ENCODE measurements around the gene KRTAP3-3.

Gene KRTAP3-3

DNA sequence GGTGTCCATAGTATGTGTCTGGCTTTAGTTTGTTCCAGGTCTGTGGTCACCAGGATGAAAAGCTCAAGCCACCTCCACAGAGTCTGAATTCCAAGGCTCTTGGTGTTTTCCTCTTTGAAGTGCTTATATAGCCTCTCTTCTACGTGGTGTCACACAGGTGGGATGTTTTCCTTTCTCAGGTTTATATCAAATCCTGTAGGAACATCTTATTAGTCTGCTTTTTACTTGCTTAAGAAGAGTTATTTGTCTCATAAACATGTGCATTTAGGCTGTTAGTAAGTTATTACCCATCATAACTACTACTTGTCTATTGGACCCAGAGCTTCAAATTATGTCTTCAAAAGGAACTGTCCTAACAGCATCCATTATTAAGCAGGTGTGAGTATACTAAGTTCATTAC is 27.1 kb downstream of the KRTAP3-3 start, which contains the start of gene KRT39:
KRT39 (minus strand) TSS at position 101 of the 400 bp plus-strand sequence; CDS start at position 9, 92 bp downstream.
- no peak for DNase-seq (ENCODE audit: low spot score)
- TF ChIP-seq, protein P1, sequence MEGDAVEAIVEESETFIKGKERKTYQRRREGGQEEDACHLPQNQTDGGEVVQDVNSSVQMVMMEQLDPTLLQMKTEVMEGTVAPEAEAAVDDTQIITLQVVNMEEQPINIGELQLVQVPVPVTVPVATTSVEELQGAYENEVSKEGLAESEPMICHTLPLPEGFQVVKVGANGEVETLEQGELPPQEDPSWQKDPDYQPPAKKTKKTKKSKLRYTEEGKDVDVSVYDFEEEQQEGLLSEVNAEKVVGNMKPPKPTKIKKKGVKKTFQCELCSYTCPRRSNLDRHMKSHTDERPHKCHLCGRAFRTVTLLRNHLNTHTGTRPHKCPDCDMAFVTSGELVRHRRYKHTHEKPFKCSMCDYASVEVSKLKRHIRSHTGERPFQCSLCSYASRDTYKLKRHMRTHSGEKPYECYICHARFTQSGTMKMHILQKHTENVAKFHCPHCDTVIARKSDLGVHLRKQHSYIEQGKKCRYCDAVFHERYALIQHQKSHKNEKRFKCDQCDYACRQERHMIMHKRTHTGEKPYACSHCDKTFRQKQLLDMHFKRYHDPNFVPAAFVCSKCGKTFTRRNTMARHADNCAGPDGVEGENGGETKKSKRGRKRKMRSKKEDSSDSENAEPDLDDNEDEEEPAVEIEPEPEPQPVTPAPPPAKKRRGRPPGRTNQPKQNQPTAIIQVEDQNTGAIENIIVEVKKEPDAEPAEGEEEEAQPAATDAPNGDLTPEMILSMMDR (IDR thresholded peaks at IDR 0.05; ENCODE audit: borderline replicate concordance, control extremely low read depth, extremely low read depth, insufficient read depth, missing control alignments): no peak
- in situ Hi-C loops (cut with MboI; ENCODE audit: low sequenced_read_pairs, unreplicated experiment): no loop called here

DNA sequence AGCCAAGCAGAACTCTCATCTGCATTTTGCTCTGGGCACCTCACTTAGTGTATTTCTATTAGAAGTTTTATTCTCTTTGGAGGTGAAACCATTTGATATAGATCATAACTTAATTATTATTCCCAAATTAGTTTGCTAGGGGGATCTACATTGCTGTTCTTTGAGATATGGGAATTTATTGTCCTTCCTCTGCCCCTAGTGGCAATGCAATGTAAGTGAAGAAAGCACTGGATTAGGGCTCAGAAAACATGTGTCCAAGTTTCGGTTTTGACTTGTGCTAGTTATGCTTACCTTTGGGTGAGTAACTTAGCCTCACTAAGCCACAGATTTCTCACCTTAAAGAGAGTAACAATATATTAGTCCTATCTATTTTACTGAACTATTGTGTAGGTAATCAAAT is 30.1 kb downstream of the KRTAP3-3 start:
- peak; percentile 32 for DNase-seq (ENCODE audit: low spot score)
- TF ChIP-seq, protein P1 (IDR thresholded peaks at IDR 0.05; ENCODE audit: borderline replicate concordance, control extremely low read depth, extremely low read depth, insufficient read depth, missing control alignments): peak; percentile 16
- in situ Hi-C loops (cut with MboI; ENCODE audit: low sequenced_read_pairs, unreplicated experiment): no loop called here

- DNase-seq (ENCODE audit: low spot score): no peak
- in situ Hi-C loops (cut with MboI; ENCODE audit: low sequenced_read_pairs, unreplicated experiment): no loop called here
- TF ChIP-seq, protein P1 (IDR thresholded peaks at IDR 0.05; ENCODE audit: borderline replicate concordance, control extremely low read depth, extremely low read depth, insufficient read depth, missing control alignments): no peak
Measured at GRCh38 chr17:40962059-40962561, 31.9 kb downstream of the KRTAP3-3 start.

- TF ChIP-seq, protein P1 (IDR thresholded peaks at IDR 0.05; ENCODE audit: borderline replicate concordance, control extremely low read depth, extremely low read depth, insufficient read depth, missing control alignments): no peak
- in situ Hi-C loops (cut with MboI; ENCODE audit: low sequenced_read_pairs, unreplicated experiment): no loop called here
- DNase-seq (ENCODE audit: low spot score): no peak
Measured at GRCh38 chr17:40961591-40961990, 32.4 kb downstream of the KRTAP3-3 start.

GRCh38 chr17:40960144-40960543 is 33.8 kb downstream of the KRTAP3-3 start:
- DNase-seq (ENCODE audit: low spot score): no peak
- in situ Hi-C loops (cut with MboI; ENCODE audit: low sequenced_read_pairs, unreplicated experiment): no loop called here
- TF ChIP-seq, protein P1 (IDR thresholded peaks at IDR 0.05; ENCODE audit: borderline replicate concordance, control extremely low read depth, extremely low read depth, insufficient read depth, missing control alignments): no peak

- TF ChIP-seq, protein P1 (IDR thresholded peaks at IDR 0.05; ENCODE audit: borderline replicate concordance, control extremely low read depth, extremely low read depth, insufficient read depth, missing control alignments): no peak
- no peak for DNase-seq (ENCODE audit: low spot score)
- in situ Hi-C loops (cut with MboI; ENCODE audit: low sequenced_read_pairs, unreplicated experiment): no loop called here
Measured at GRCh38 chr17:40958086-40958953, 35.6 kb downstream of the KRTAP3-3 start.

Data from GM13976 (cell line).